Epithelial cell of esophagus (primary cell): ENCODE results near the gene EXOC2.

Experiments
- DNase-seq: peaks from one replicate; pipeline ENCODE4 v3.0.0; 2010; ENCODE audit warnings: low read depth
- H3K4me3 ChIP-seq: 2 replicates; pipeline ENCODE4 v1.5.1; 2011; ENCODE audit warnings: mild to moderate bottlenecking, low read length, control low read depth
- CTCF ChIP-seq: IDR thresholded peaks from 2 replicates; pipeline ENCODE4 v1.5.1; 2011; ENCODE audit warnings: low read depth, mild to moderate bottlenecking, low read length, control low read depth, inconsistent platforms; ENCODE audit not compliant: insufficient read depth; ENCODE audit errors: missing control alignments

The EXOC2 gene

GRCh38 chr6:715709-716491, 23.0 kb upstream of the EXOC2 start:
- DNase-seq: no peak
- no peak for TF ChIP-seq CTCF

GRCh38 chr6:714100-714499, 21.2 kb upstream of the EXOC2 start:
- DNase-seq: no peak
- TF ChIP-seq CTCF: no peak
- H3K4me3 ChIP-seq: no peak overlapping the region

More at GRCh38 chr6:715709-716491, 23.0 kb upstream of the EXOC2 start:
- no peak overlapping the region for H3K4me3 ChIP-seq

DNA sequence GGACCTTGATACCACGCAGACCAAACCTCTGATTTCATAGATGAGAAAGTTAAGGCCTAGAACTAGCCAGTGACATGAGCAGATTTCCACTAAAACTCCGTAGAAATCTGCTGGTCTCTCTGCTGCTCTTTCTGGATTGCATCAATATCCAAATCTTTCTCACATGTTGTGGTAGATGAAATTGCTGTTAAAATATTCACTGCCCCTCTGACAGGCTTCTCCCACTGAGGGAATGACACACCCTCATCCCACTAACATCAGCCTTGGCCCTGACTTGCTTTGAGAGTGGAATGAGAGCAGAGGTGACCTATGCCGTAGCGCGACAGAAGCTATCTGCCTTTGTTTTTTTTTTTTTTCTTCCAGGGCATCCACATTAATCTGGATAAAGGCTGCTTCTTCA, 20.4 kb upstream of the EXOC2 start:
- TF ChIP-seq CTCF: no peak
- no peak for DNase-seq
- H3K4me3 ChIP-seq: no peak overlapping the region

DNA sequence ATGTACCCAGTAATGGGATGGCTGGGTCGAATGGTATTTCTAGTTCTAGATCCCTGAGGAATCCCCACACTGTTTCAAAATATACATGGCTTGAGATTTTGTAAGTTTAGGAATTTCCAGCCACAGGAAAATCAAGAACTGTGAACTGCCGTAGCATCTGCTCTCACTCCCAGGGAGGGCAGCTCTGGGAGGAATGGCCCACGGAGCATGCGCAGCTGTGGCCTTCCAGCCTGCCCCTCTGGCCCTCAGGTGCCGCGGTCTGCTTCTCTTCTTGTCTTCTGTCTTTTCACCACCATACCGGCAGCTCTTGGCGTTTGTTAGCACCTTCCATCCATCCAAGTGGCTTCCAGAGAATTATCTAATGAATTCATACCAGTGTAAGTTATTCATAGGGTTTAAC, 19.9 kb upstream of the EXOC2 start:
- no peak overlapping the region for H3K4me3 ChIP-seq
- no peak for TF ChIP-seq CTCF
- no peak for DNase-seq

- no peak for DNase-seq
- no peak overlapping the region for H3K4me3 ChIP-seq
- no peak for TF ChIP-seq CTCF
Measured at GRCh38 chr6:711925-712324, 19.0 kb upstream of the EXOC2 start.

GRCh38 chr6:710601-711571, 17.9 kb upstream of the EXOC2 start:
- peak overlapping the region; percentile 53 for H3K4me3 ChIP-seq
- no peak for TF ChIP-seq CTCF
- peak; percentile 55 for DNase-seq
